ENCODE results near the gene IL17REL.

Gene IL17REL

DNA sequence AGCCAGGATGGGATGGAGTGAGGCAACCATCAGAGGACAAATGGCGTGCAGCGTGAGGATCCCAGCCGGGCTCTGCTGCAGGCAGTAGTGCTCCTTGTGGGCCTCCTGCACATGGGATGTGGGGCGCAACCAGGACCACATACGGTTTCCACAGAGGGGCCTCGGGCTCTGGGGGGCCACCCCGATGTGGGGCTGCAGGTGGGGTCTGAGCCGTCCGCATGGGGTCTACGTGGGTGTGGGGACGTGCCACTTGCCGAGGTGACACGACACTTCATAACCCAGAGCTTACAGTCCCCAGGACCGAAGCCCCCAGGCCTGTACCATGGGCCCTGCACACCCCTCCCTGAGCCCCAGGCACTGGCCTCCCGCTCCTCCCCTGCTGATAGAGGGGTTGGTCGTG, 34.8 kb upstream of the IL17REL start:
- intact Hi-C loops (cut with DNase I): no loop called here

DNA sequence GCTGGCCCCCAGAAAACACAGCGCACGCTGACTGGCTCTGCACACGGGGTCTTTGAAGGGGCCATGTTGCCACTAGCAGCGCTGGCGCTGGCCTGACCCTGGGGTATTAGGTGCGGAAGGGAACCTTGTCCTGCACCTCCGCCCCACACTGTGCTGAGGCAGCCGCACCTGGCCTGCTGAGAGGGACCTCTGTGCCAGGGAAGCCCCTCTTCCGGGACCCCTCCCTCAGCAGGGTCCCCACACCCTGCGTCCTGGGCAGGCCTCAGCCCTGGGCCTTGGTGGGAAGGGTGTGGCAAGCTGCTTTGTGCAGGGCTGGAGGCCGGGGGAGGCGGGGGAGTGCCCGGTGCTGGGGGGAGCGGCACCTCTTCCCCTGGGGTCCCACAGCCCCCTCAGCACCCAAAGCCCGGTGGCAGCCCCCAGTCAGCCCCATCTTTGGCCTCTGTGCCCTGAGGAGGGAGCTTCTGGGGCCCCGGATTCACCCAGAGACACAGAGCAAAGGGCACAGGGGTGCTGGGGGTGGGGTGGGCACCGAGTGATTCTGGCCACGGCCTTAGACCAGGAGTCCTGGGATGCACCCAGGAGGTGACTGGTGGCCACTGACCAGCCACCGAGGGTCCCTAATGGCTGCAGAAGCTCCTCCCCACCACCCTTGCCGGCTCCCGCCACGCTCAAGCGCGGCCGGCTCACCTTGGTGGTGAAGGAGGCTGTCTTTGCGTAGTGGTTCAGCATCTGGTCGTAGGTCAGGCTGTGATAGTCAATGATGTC, 34.1 kb upstream of the IL17REL start:
- DNase-seq: no peak

More for the DNA sequence above, 34.8 kb upstream of the IL17REL start:
- DNase-seq: no peak

DNA sequence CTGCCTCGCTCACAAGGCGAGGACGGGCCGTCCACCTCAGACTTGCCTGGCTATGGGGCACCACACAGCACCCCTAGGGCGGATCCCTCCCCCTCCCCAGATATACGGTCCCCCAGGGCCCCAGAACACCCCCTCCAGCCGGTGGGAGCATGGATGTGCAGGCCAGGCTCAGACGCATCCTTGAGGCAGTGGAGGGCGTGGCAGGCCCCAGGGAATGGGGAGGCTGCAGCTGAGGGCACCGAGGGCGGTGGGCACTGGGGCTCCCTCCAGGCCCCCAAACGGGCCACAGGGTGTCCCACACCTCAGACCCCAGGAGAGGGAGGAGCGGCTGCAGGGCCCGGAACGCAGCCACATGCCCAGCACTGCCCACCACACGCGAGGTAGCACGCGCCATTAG, 33.5 kb upstream of the IL17REL start:
- DNase-seq: no peak
- intact Hi-C loops (cut with DNase I): no loop called here

More for the DNA sequence above, 34.1 kb upstream of the IL17REL start:
- intact Hi-C loops (cut with DNase I): no loop called here

DNA sequence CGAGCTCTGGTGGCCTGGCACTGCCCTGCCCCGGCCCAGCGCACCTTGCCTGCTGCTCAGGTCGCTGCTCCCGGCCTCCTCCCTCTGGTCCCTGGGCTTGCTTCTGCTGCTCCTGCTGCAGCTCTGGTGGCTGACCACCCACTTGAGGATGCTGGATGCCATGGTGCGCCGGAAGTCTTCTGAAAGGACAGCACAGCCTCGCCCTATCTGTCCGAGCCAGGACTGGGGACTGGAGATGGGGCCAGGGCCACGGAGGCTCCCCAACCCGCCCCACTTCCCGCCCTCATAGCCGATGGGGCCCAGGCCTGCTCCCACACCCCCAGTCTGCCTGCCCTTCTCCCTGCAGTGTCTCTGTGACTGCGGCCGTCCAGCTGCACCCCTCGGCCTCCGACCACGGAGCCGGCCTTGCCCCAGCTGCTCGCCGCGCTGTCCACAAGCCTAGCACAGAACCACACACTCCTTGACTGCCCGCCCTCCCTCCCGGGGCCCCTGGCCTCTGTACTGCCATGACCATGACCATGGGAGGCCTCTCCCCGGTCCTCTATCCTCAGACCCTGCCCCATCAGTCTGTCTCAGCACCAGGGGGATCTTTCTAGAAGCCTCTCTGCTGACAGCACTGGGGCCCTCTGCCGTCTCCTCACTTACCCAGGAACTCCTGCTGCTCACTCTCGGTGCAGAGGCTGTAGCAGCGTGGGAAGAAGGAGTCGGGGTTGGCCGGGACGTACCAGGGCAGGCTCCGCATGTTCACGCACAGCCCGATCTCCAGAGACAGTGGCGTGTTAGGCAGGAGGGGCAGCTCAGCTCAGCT, 32.9 kb upstream of the IL17REL start:
- intact Hi-C loops (cut with DNase I): no loop called here
- no peak for DNase-seq

DNA sequence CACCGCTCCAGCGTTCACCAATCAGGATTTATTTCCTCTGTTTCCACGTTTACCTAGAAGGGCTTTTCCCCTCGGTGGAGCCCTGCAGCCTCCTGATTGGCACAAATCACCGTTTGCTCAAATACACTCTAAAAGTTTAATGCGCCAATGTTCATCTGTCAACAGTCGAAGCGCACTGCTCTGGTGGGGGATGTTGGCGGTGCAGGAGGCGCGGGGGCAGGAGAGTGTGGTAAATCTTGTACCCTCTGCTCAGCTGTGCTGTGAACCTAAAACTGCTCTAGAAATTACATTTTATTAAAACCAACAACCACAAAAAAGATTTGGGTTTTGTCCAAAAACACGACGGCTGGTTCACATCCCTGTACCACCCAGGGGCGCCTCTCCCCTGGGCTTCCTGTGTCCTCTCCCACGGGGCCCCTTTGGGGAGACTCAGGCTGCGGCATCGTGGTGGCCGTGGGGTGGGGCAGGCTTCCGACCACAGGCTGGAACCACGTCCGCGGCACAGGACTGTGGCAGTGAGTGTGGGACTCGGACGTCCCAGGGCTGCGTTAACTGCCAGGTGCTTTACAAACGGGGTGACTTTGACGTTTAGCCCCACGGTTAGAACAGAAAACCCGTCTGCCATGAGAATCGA, 32.0 kb upstream of the IL17REL start:
- intact Hi-C loops (cut with DNase I): no loop called here
- DNase-seq: no peak

DNA sequence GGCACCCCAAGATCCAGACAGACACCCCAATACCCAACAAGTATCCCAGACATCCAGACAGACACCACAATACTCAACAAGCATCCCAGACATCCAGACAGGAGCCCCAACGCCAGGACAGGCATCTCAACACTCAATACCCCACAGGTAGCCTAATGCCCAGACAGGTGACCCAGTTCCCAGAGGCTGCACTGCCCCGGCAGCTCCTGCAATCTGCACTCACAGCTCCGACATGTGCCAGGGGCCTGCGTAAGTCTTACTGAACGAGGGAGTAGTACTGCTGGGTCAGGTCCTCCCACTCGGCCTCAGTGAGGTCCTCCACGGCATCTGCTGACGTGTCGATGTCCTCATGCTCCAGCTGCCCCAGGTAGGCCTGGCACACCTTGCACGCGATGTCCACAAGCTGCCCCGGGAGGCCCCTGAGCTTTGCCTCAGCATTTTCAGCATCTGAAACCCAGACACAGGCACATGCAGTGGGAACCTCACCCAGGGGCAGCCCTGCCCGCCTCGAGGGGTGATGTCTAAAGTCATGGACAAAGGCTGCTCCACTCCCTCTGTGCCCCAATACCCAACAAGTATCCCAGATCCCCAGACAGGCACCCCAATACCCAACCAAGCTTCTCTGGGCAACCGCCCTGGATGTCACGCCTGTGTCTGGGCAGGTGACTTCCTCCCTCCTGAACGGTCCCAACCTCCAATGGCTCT, 28.9 kb upstream of the IL17REL start:
- DNase-seq: peak in 1 of 42 donors; percentile 8
- intact Hi-C loops (cut with DNase I): no loop called here

DNA sequence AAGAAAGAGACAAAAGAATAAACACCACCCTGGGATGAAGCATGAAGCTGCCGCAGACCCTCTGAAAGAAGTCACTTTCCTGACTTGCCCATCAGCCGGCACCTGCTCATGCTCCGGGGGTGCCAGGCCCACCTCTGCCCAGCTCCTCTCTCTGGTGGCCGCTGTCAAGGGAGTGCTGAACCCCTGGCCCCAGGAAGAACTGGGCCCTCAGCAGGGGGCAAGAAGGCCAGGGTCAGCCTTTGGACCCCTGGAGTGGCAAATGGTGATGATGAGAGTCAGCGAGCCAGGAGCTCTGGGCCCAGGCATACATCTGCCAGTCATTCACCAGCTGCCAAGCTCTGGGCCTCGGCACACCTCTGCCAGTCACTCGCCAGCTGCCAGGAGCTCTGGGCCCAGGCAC, 28.2 kb upstream of the IL17REL start:
- DNase-seq: peak in 1 of 42 donors; percentile 5
- intact Hi-C loops (cut with DNase I): no loop called here

DNA sequence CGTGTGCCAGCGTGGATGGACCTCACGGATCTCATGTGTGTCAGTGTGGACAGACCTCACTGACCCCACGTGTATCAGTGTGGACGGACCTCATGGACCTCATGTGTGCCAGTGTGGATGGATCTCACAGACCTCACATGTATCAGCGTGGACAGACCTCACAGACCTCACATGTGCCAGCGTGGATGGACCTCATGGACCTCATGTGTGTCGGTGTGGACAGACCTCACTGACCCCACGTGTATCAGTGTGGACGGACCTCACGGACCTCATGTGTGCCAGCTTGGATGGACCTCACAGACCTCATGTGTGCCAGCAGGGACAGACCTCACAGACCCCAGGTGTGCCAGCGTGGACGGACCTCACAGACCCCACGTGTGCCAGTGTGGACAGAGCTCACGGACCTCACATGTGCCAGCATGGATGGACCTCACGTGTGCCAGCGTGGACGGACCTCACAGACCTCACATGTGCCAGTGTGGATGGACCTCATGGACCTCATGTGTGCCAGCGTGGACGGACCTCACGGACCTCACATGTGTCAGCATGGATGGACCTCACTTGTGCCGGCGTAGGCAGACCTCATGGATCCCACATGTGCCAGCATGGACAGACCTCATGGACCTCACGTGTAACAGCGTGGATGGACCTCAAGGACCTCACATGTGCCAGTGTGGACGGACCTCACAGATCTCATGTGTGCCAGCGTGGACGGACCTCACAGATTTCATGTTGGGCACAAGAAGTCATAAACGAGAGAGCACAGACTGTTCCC, 27.3 kb upstream of the IL17REL start:
- intact Hi-C loops (cut with DNase I): no loop called here
- DNase-seq: peak in 1 of 42 donors; percentile 2

DNA sequence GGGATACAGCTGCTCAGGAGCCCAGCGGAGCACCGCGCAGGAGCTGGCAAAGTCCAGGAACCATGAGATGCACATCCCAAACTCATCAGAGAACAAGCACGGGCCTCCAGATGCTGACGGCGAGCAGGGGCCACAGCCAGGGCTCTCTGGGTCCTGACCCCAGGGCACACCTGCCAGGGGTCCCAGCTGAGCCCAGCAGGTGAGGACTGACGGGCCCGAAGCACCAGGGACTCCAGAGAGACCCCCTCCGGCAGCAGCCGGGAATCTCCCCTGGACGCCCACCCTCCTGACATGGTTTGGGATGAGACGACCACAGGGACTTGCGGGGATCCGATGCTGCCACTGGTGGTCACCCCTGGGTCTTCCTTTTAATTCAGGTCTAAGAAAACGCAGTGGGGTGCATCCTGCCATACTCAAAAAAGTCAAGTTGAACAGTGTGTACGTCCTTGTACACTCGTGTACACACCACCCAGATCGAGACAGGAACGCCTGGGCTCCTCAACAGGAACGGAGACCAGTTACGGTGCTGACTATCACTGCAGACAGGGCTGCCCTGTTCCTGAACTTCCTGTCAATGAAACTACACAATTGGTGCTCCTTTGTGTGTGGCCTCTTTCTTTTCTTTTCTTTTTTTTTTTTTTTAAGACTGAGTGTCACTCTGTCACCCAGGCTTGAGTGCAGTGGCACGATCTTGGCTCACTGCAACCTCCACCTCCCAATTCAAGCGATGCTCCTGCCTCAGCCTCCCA, 23.6 kb upstream of the IL17REL start:
- DNase-seq: no peak
- intact Hi-C loops (cut with DNase I): no loop called here

DNA sequence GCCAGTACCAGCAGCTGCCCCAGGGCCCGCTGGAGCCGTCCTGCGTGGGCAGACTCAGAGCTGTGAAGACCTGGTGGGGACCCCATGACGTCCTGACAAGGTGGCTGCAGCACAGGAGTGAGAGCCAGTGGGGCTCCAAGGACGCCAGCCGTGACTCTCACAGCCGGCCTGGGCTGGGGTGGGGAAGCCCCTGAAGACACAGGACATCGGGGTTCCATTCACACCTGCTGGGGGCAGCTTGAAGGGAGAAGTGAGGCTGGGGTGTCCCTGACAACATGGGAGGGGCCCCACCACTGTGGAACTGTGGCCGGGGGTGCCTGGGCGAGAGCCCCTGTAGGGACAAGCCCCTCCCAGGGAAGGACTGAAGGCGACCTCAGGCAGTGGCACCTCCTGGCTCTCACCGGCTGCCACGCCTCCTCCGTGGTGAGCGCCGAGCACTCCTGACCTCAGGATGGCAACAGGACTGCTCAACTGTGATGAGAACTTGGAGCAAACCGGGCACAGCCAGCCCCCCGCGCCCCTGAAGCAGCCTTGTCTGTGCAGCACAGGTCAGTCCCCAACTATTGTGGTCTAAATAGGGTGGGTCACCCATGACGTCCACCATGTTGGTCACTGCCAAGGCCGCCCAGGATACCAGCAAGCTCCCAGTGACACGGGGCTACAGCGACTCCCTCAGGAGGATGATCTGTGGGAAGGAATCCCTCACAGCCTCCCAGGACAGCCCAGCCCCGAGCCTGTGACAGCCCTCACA, 22.7 kb upstream of the IL17REL start:
- DNase-seq: peak in 1 of 42 donors; percentile 11
- intact Hi-C loops (cut with DNase I): no loop called here

DNA sequence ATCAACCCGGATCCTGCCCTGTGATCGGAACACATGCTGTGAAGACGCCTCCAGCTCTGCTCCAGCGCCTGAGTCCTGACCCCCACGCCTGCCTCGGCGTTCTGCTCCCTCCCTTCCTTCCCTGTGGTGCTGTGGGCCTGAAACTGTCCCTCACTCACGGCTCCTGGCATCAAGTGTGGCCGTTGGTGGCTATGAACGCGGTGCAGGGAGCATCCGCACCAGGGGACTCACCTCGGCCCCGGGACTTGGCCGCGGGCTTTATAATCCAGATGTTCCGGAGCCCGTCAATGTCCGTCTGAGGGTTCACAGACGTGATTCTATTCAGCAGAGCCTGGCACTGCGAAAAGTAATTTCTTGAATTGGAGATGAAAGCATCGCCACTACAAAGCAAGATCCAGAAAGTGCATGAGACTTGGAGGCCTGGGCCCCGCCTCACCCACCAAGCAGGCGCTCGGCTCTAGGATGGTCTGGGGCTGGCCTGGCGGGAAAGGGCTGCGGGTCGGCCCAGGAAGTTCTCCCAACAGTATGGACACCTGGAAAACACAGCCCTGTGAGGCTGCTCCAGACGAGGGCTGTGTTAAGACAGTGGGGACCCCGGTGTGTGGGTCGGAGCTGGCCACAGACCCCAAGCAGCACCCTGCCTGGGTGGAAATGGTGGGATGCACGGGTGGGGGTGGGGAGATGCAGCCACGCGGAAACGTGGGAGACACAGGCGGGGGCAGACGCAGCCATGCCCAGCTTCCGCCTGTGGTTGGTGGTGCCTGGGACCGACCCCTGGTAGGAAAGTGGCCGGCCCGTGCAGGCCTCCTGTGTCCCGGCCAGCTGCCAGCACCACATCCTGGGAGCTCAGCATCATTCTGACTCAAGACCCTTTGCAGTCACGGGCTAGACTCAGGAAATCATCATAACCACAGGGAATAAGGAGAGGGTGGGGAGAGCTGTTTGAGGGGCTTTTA, 21.8 kb upstream of the IL17REL start:
- peak in 1 of 42 donors; percentile 9 for DNase-seq
- intact Hi-C loops (cut with DNase I): no loop called here

DNA sequence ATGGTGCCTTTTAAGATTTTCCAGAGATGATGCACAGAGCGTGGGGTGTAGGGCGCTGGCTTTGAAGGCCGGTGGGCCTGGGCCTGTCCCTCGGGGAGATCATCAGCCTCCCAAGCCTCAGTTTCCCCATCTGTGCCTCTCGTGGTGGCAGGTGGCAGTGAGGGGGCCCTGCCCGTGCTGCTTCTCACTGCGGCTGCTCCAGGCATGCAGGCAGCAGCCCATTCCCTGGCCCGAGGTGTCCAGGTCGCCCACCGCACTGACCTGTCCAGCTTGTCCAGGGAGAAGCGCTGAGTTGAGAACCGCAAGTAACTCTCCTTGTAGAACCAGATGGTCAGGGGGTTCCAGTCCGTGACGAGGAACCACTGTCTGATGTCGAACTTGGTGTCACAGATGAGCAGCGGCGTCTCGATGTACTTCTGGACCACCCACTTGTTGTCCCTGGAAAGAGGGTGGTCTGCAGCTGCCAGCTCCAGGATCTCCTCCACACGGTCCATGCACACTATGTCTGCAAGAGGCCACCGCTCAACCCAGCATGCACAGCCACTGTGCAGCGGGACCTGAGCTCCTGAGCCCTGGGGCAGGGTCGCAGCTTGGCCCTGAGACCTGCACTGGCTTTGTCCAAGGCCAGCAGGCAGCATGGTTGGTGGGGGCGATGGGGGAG, 20.5 kb upstream of the IL17REL start:
- DNase-seq: peak in 1 of 42 donors; percentile 8
- intact Hi-C loops (cut with DNase I): no loop called here

DNA sequence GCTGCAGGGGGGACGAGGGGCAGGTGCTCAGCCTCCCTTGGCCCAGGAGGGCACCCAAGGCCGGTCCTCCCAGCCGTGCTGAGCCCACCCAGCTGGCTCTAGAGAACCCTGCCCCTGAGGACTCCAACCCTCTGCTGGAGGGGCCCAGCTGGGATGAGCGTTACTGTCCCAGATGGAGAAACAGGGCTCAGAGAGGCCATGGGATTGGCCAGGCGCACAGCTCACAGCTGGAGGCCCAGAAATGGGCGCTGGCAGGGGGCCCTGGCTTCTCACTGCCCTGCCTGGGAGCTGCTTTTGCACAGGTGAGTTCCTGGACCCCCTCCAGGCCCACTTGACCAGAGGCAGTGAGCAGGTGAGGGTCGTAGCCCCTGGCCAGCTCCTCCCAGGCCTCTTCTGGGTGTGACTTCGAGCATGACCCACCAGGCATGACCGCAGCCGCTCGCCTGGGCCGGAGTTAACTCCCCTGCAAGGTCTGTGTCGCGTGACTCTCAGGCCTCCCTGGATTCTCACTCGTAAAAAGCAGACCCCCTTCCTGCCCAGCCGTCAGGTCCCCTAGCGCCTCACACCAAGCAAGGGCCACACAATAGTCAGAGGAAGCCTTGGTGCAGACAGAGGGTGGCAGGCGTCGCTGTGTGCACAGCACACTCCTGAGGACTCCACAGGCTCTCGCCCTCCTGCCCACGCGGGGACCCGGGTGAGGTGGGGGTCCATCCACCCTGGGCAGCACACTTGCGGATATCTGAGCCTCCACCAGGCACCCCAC, 19.7 kb upstream of the IL17REL start:
- intact Hi-C loops (cut with DNase I): no loop called here
- peak in 1 of 42 donors; percentile 12 for DNase-seq

DNA sequence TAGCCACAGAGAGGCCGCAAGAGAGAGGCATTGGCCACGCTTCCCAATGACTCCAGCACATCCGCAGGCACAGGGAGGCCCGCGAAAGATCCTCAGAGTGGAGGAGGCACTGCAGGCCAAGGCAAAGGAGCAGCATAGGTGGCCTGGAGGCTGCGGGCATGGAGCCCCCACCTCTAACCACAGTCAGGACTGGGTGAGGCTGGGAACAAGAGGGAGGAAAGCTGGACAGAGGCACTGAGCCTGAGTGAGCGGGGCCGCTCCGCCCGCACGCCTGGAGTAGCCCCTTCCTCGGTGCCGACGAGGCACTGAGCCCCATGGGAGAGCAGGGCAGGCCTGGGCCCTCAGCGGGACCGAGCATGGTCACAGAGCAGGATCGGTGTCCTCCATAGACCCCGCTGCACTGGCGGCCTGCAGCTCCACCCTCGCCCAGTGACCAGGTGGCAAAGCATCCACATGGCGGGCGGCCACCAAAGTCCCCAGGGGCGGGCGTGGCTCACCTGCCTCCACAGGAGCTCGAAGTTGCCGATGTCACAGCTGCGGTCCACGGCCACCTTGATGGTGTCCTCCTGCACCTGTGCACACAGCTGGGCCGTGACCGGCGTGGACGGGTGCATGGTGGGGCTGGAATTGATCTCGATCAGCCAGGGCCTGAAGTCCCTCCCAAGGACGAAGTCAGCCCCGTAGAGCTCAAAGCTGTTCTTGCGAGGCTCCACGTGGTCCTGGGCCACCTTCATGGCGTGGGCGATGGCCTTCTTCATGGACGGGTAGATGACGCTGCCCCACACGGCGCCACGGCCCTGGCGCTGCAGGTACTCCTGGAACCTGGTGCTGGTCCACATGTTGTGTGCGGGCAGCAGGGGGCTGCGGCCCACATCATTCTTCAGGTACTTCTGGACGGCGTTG, 18.9 kb upstream of the IL17REL start:
- intact Hi-C loops (cut with DNase I): loop anchor here (2.0 kb wide), 1 partner anchor 101 kb away; no protein-coding TSS in a partner anchor
- DNase-seq: peak in 1 of 42 donors; percentile 26

Data from head of caudate nucleus (tissue), 42 donors.